IMR-90 (cell line): ENCODE data around the gene LYZL1. TPM values are rescaled to one million over a fixed set of nuclear protein-coding genes. Genes with fewer than 3 reads are reported as not detected.
A peak's percentile ranks its signal among the peaks of the same experiment; 100 is the strongest.

Source experiments
- ATAC-seq: fragments of 200-7000 bp; cut with Tn5 transposase; 2 replicates; pipeline ENCODE4 v1.9.1; 2020; ENCODE audit warnings: low read depth, mild to moderate bottlenecking, moderate library complexity
- BruUV-seq: library from RNA; stranded (reverse); fragments of 400-500 nt; replicated peaks from 2 replicates; lab custom pipeline; 2021; lab: Mats Ljungman, UMichigan
- CTCF ChIA-PET: fragments of 300-600 bp; formaldehyde crosslinking; extraction: SDS; loops from one replicate; lab custom pipeline; 2021; ENCODE audit warnings: antibody characterized with exemption; lab: Yijun Ruan, JAX
- POLR2A ChIA-PET: fragments of 300-600 bp; sonication (Branson Sonifier 250); formaldehyde crosslinking; loops from one replicate; lab custom pipeline; 2022; ENCODE audit warnings: antibody characterized with exemption; ENCODE audit not compliant: unreplicated experiment; lab: Charles Lee
- DNase-seq: peaks from one replicate; pipeline ENCODE4 v3.0.0; 2013
- H2AFZ ChIP-seq: replicated peaks from 2 replicates; pipeline ENCODE3; 2013; ENCODE audit warnings: low read length, mild to moderate bottlenecking; ENCODE audit not compliant: poor library complexity
- H2AK5ac ChIP-seq: 2 replicates; pipeline ENCODE4 v1.6.1; 2013; ENCODE audit warnings: low read depth, low read length, inconsistent platforms
- H2AK9ac ChIP-seq: replicated peaks from 2 replicates; pipeline ENCODE3; 2013; ENCODE audit warnings: mild to moderate bottlenecking, low read depth, low read length, moderate library complexity; ENCODE audit not compliant: poor library complexity
- H2BK120ac ChIP-seq: 2 replicates; pipeline ENCODE4 v1.6.1; 2013; ENCODE audit warnings: low read depth, low read length, inconsistent platforms
- H2BK15ac ChIP-seq: 3 replicates; pipeline ENCODE4 v1.6.1; 2013; ENCODE audit warnings: low read depth, low read length, inconsistent platforms
- H2BK20ac ChIP-seq: 2 replicates; pipeline ENCODE4 v1.6.1; 2013; ENCODE audit warnings: low read depth, mild to moderate bottlenecking, inconsistent platforms, low read length, moderate library complexity
- H2BK5ac ChIP-seq: 2 replicates; pipeline ENCODE4 v1.6.1; 2013; ENCODE audit warnings: mild to moderate bottlenecking, low read depth, low read length, inconsistent platforms; ENCODE audit not compliant: poor library complexity, severe bottlenecking
- H3K14ac ChIP-seq: replicated peaks from 2 replicates; pipeline ENCODE4 v1.6.1; 2013; ENCODE audit warnings: low read depth, low read length, inconsistent platforms
- H3K18ac ChIP-seq: 2 replicates; pipeline ENCODE4 v1.6.1; 2013; ENCODE audit warnings: low read depth, low read length, control low read depth
- H3K23ac ChIP-seq: 2 replicates; pipeline ENCODE4 v1.6.1; 2013; ENCODE audit warnings: low read depth, low read length, inconsistent platforms
- H3K27ac ChIP-seq: 2 replicates; pipeline ENCODE4 v1.5.1; 2013; ENCODE audit warnings: mild to moderate bottlenecking, control low read depth, low read length; ENCODE audit not compliant: insufficient read depth
- H3K27me3 ChIP-seq: 2 replicates; pipeline ENCODE4 v1.6.1; 2013; ENCODE audit warnings: low read length; ENCODE audit not compliant: control insufficient read depth, insufficient read depth
- H3K36me3 ChIP-seq: 2 replicates; pipeline ENCODE4 v1.6.1; 2013; ENCODE audit warnings: low read length, mixed read lengths; ENCODE audit not compliant: control insufficient read depth, insufficient read depth
- H3K4ac ChIP-seq: 2 replicates; pipeline ENCODE4 v1.6.1; 2013; ENCODE audit warnings: low read depth, low read length, inconsistent platforms
- H3K4me1 ChIP-seq: 2 replicates; pipeline ENCODE4 v1.6.1; 2013; ENCODE audit warnings: low read length, mixed read lengths; ENCODE audit not compliant: control insufficient read depth, insufficient read depth
- H3K4me2 ChIP-seq: 2 replicates; pipeline ENCODE4 v1.6.1; 2013; ENCODE audit warnings: low read depth, mild to moderate bottlenecking, control low read depth, low read length, moderate library complexity
- H3K4me3 ChIP-seq: 2 replicates; pipeline ENCODE4 v1.5.1; 2013; ENCODE audit warnings: low read depth, mild to moderate bottlenecking, control low read depth, low read length, moderate library complexity; ENCODE audit not compliant: insufficient read depth
- H3K56ac ChIP-seq: 2 replicates; pipeline ENCODE4 v1.6.1; 2013; ENCODE audit warnings: low read length, inconsistent platforms; ENCODE audit not compliant: insufficient read depth; ENCODE audit errors: extremely low read depth
- H3K79me1 ChIP-seq, 2 experiments: 2 replicates each; pipeline ENCODE4 v1.6.1; 2013; ENCODE audit warnings: low read length in 2 of 2, inconsistent platforms in 1 of 2, low read depth in 1 of 2
- H3K9ac ChIP-seq: 2 replicates; pipeline ENCODE4 v1.6.1; 2013; ENCODE audit warnings: low read depth, low read length, control low read depth
- H3K9me1 ChIP-seq: 2 replicates; pipeline ENCODE4 v1.6.1; 2013; ENCODE audit warnings: low read length, inconsistent platforms; ENCODE audit not compliant: insufficient read depth
- H3K9me3 ChIP-seq: 2 replicates; pipeline ENCODE4 v1.6.1; 2013; ENCODE audit warnings: low read length; ENCODE audit not compliant: control insufficient read depth, insufficient read depth
- H4K20me1 ChIP-seq: 2 replicates; pipeline ENCODE4 v1.6.1; 2013; ENCODE audit warnings: low read length, inconsistent platforms; ENCODE audit not compliant: insufficient read depth
- H4K5ac ChIP-seq: 2 replicates; pipeline ENCODE4 v1.6.1; 2013; ENCODE audit warnings: mild to moderate bottlenecking, low read depth, low read length, control low read depth
- H4K8ac ChIP-seq, 2 experiments: 2 replicates each; pipeline ENCODE4 v1.6.1; 2013; ENCODE audit warnings: low read depth in 2 of 2, low read length in 2 of 2, control low read depth in 1 of 2, inconsistent platforms in 1 of 2
- H4K91ac ChIP-seq: 2 replicates; pipeline ENCODE4 v1.6.1; 2013; ENCODE audit warnings: low read depth, low read length, inconsistent platforms; ENCODE audit not compliant: insufficient read depth
- BHLHE40 ChIP-seq: fragments of 150-350 bp; IDR thresholded peaks from 2 replicates; pipeline ENCODE4 v1.6.1; 2016; ENCODE audit warnings: mild to moderate bottlenecking, low read depth, low read length
- CHD1 ChIP-seq: IDR thresholded peaks from 2 replicates; pipeline ENCODE4 v1.6.1; 2012; ENCODE audit warnings: low read depth, low read length, improper control_type of control experiment
- CTCF ChIP-seq: conservative IDR thresholded peaks from 2 replicates; pipeline ENCODE4 v1.5.1; 2012; ENCODE audit warnings: mild to moderate bottlenecking, low read depth, low read length, improper control_type of control experiment
- MAFK ChIP-seq: IDR thresholded peaks from 2 replicates; pipeline ENCODE4 v1.6.1; 2012; ENCODE audit warnings: low read depth, low read length, improper control_type of control experiment
- MXI1 ChIP-seq: IDR thresholded peaks from 2 replicates; pipeline ENCODE4 v1.6.1; 2012; ENCODE audit warnings: low read depth, mild to moderate bottlenecking, low read length, moderate library complexity, borderline replicate concordance
- NFE2L2 ChIP-seq: fragments of 150-350 bp; IDR thresholded peaks from 2 replicates; pipeline ENCODE4 v1.6.1; 2016; ENCODE audit warnings: low read depth, mild to moderate bottlenecking, low read length
- POLR2A ChIP-seq: IDR thresholded peaks from 2 replicates; pipeline ENCODE4 v1.6.1; 2012; ENCODE audit warnings: mild to moderate bottlenecking, low read depth, low read length
- RCOR1 ChIP-seq: IDR thresholded peaks from 2 replicates; pipeline ENCODE4 v1.6.1; 2012; ENCODE audit warnings: mild to moderate bottlenecking, low read length, improper control_type of control experiment; ENCODE audit not compliant: insufficient replicate concordance
- RFX5 ChIP-seq: IDR thresholded peaks from 2 replicates; pipeline ENCODE4 v1.8.0; 2012; ENCODE audit warnings: low read depth, mild to moderate bottlenecking, low read length, moderate library complexity
- SMC3 ChIP-seq: fragments of 150-350 bp; IDR thresholded peaks from 2 replicates; pipeline ENCODE4 v1.6.1; 2016; ENCODE audit warnings: low read depth, mild to moderate bottlenecking, antibody characterized with exemption, low read length, moderate library complexity
- WGBS, 2 experiments: methylation state at CpG; one replicate each; pipeline versions ENCODE4 v1.1.5 to v1.1.7; 2013; ENCODE audit warnings: missing lambda C conversion rate in 2 of 2; ENCODE audit not compliant: insufficient read length in 1 of 2; ENCODE audit errors: extremely low coverage in 2 of 2; 5-methylcytosine and 5-hydroxymethylcytosine counted together
- dilution Hi-C: fragments of 300-500 bp; cut with HindIII; formaldehyde crosslinking; loops from one replicate; pipeline ENCODE4 v1.14.3; 2018; ENCODE audit warnings: low sequenced_read_pairs; ENCODE audit not compliant: unreplicated experiment
- in situ Hi-C: fragments of 300-500 bp; cut with MboI; formaldehyde crosslinking; loops from 3 replicates; pipeline ENCODE4 v1.14.3; 2019; ENCODE audit warnings: low sequenced_read_pairs, inconsistent platforms, mixed read lengths
- intact Hi-C: fragments of 100-400 bp; cut with micrococcal nuclease; formaldehyde crosslinking; loops from 2 replicates; pipeline ENCODE4 v1.10.0; 2022
- polyA plus RNA-seq, 3 experiments: library from polyadenylated mRNA; depleted of rRNA; stranded (reverse); fragments of >200 nt; gene quantifications; 2 replicates each; pipeline ENCODE4 v1.2.3, GENCODE V29; 2012; ENCODE audit warnings: low replicate concordance in 1 of 3
- total RNA-seq: library from RNA; depleted of rRNA; stranded (reverse); fragments of >200 nt; gene quantifications from 2 replicates; pipeline ENCODE4 v1.2.3, GENCODE V29; 2012
- TF ChIP-seq, protein P1 (sequence below): fragments of 150-350 bp; IDR thresholded peaks from 2 replicates; pipeline ENCODE4 v1.6.1; 2017; ENCODE audit warnings: mild to moderate bottlenecking, antibody characterized with exemption, low read length, low read depth
- TF ChIP-seq, protein P2 (sequence below): fragments of 150-350 bp; IDR thresholded peaks from 2 replicates; pipeline ENCODE4 v1.6.1; 2016; ENCODE audit warnings: low read depth, mild to moderate bottlenecking, low read length, moderate library complexity, borderline replicate concordance

The LYZL1 gene
- total and polyA plus RNA-seq, 2 of the 4 experiments (the other 2 are of a cell fraction): not detected

GRCh38 chr10:29256586-29256985, 32.3 kb upstream of the LYZL1 start:
- ATAC-seq: peak; percentile 41; the same call in 1 of the 2 replicates
- TF ChIP-seq RFX5 (no peak), POLR2A (no peak), SMC3 (no peak), BHLHE40 (no peak), MXI1 (no peak), RCOR1 (no peak), MAFK (no peak), CHD1 (no peak), CTCF (no peak), NFE2L2 (no peak)
- TF ChIP-seq, protein P1, sequence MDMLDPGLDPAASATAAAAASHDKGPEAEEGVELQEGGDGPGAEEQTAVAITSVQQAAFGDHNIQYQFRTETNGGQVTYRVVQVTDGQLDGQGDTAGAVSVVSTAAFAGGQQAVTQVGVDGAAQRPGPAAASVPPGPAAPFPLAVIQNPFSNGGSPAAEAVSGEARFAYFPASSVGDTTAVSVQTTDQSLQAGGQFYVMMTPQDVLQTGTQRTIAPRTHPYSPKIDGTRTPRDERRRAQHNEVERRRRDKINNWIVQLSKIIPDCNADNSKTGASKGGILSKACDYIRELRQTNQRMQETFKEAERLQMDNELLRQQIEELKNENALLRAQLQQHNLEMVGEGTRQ: no peak
- TF ChIP-seq, protein P2, sequence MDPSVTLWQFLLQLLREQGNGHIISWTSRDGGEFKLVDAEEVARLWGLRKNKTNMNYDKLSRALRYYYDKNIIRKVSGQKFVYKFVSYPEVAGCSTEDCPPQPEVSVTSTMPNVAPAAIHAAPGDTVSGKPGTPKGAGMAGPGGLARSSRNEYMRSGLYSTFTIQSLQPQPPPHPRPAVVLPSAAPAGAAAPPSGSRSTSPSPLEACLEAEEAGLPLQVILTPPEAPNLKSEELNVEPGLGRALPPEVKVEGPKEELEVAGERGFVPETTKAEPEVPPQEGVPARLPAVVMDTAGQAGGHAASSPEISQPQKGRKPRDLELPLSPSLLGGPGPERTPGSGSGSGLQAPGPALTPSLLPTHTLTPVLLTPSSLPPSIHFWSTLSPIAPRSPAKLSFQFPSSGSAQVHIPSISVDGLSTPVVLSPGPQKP: no peak
- ChIA-PET POLR2A (no interaction called here), CTCF (interaction anchor here (0.8 kb wide), 1 partner anchor 127 kb away, joined by 4 read pairs; no protein-coding TSS in a partner anchor)
- no peak overlapping the region for H3K27ac ChIP-seq
- no peaks in the 10 kb centered on the region for H3K79me1 ChIP-seq
- no peak overlapping the region for H3K56ac ChIP-seq
- H3K14ac ChIP-seq: no peak overlapping the region
- no TSS peak for BruUV-seq
- H2AK9ac ChIP-seq: no peak overlapping the region
- H4K5ac ChIP-seq: no peak overlapping the region
- H2AFZ ChIP-seq: no peak overlapping the region
- H2BK20ac ChIP-seq: no peak overlapping the region
- no peak overlapping the region for H2AK5ac ChIP-seq
- H4K8ac ChIP-seq: no peak overlapping the region
- intact Hi-C loops: loop anchor here (5.0 kb wide), 1 partner anchor 579 kb away; the partner anchor contains the start of gene BAMBI
- H3K23ac ChIP-seq: no peak overlapping the region
- no peak overlapping the region for H4K91ac ChIP-seq
- no peaks in the 10 kb centered on the region for H3K9me1 ChIP-seq
- H3K4ac ChIP-seq: no peak overlapping the region
- H3K4me2 ChIP-seq: no peak overlapping the region; the same call in 1 of the 2 replicates
- WGBS, 2 experiments: no CpG with 5 or more reads among the region's 1 CpG
- H3K36me3 ChIP-seq: no peaks in the 10 kb centered on the region
- no peak for DNase-seq
- H3K9me3 ChIP-seq: peaks cover 2% of the 10 kb centered on the region
- in situ Hi-C loops: no loop called here
- no peak overlapping the region for H3K18ac ChIP-seq
- no peak overlapping the region for H2BK120ac ChIP-seq
- H3K9ac ChIP-seq: no peak overlapping the region
- H3K27me3 ChIP-seq: peaks cover 48% of the 10 kb centered on the region
- H3K4me1 ChIP-seq: peaks cover 12% of the 10 kb centered on the region
- H4K20me1 ChIP-seq: no peaks in the 10 kb centered on the region
- H3K4me3 ChIP-seq: no peak overlapping the region
- no peak overlapping the region for H2BK15ac ChIP-seq
- no peak overlapping the region for H2BK5ac ChIP-seq
- dilution Hi-C loops: no loop called here
